Hepatocyte (in vitro differentiated cells): Measurements from ENCODE around the gene TMED9. TPM values are rescaled to one million over a fixed set of nuclear protein-coding genes. Genes with fewer than 3 reads are reported as not detected.

Experiments used
- DNase-seq: peaks from one replicate; pipeline ENCODE4 v3.0.0-alpha.2; 2016; ENCODE audit warnings: low spot score
- H2AFZ ChIP-seq: fragments of 200-600 bp; sonication (generic); 2 replicates; pipeline ENCODE4 v1.6.0; 2016; ENCODE audit warnings: antibody characterized with exemption, mild to moderate bottlenecking
- H3K27ac ChIP-seq: fragments of 200-600 bp; sonication (generic); 2 replicates; pipeline ENCODE4 v1.5.1; 2016; ENCODE audit warnings: mild to moderate bottlenecking
- H3K27me3 ChIP-seq: fragments of 200-600 bp; sonication (generic); 2 replicates; pipeline ENCODE4 v1.6.1; 2016
- H3K36me3 ChIP-seq: fragments of 200-600 bp; sonication (generic); replicated peaks from 2 replicates; pipeline ENCODE4 v1.5.1; 2016; ENCODE audit warnings: low read depth; ENCODE audit not compliant: insufficient read depth
- H3K4me1 ChIP-seq: fragments of 200-600 bp; sonication (generic); 2 replicates; pipeline ENCODE4 v1.5.1; 2016; ENCODE audit warnings: mild to moderate bottlenecking, moderate library complexity; ENCODE audit not compliant: insufficient read depth
- H3K4me2 ChIP-seq: fragments of 200-600 bp; sonication (generic); 2 replicates; pipeline ENCODE4 v1.6.0; 2016
- H3K4me3 ChIP-seq: fragments of 200-600 bp; sonication (generic); 2 replicates; pipeline ENCODE4 v1.5.1; 2016; ENCODE audit warnings: mild to moderate bottlenecking
- H3K79me2 ChIP-seq: fragments of 200-600 bp; sonication (generic); 2 replicates; pipeline ENCODE4 v1.6.0; 2017; ENCODE audit warnings: mild to moderate bottlenecking
- H3K9me2 ChIP-seq: fragments of 200-600 bp; sonication (generic); replicated peaks from 2 replicates; pipeline ENCODE4 v1.6.0; 2017; ENCODE audit warnings: mild to moderate bottlenecking; ENCODE audit not compliant: insufficient read depth
- H3K9me3 ChIP-seq: fragments of 200-600 bp; sonication (generic); 2 replicates; pipeline ENCODE4 v1.5.1; 2016; ENCODE audit warnings: low read depth, mild to moderate bottlenecking
- H4K20me1 ChIP-seq: fragments of 200-600 bp; sonication (generic); 2 replicates; pipeline ENCODE4 v1.6.0; 2016; ENCODE audit warnings: mild to moderate bottlenecking; ENCODE audit not compliant: insufficient read depth, poor library complexity, severe bottlenecking
- CTCF ChIP-seq: fragments of 200-600 bp; sonication (generic); IDR thresholded peaks from 2 replicates; pipeline ENCODE4 v1.5.1; 2016; ENCODE audit warnings: antibody characterized with exemption, mild to moderate bottlenecking; ENCODE audit not compliant: poor library complexity
- EZH2 ChIP-seq: fragments of 200-600 bp; sonication (generic); IDR thresholded peaks from 2 replicates; pipeline ENCODE4 v1.6.1; 2016; ENCODE audit warnings: antibody characterized with exemption, mild to moderate bottlenecking, borderline replicate concordance
- EZH2phosphoT487 ChIP-seq: fragments of 200-600 bp; sonication (generic); IDR thresholded peaks from one replicate; pipeline ENCODE4 v1.6.1; 2018; ENCODE audit warnings: antibody characterized with exemption, mild to moderate bottlenecking, low read depth, moderate library complexity; ENCODE audit not compliant: unreplicated experiment, severe bottlenecking
- WGBS: methylation state at CpG from one replicate; pipeline ENCODE4 v1.1.6; 2016; ENCODE audit warnings: low lambda C conversion rate; ENCODE audit errors: missing lambda C conversion rate; 5-methylcytosine and 5-hydroxymethylcytosine counted together
- polyA plus RNA-seq: library from polyadenylated mRNA; unstranded; fragments of >200 nt; fragmentation: Nextera tagmentation; extraction: Ambion mirVana; gene quantifications from 2 replicates; pipeline ENCODE4 v1.2.1, GENCODE V29; 2016
- total RNA-seq: library from RNA; depleted of rRNA; stranded (reverse); fragments of >200 nt; gene quantifications from 2 replicates; pipeline ENCODE4 v1.2.3, GENCODE V29; 2014

TMED9 gene
- total and polyA plus RNA-seq, 2 experiments from 2014 or later = 187 to 512 TPM

- DNase-seq = no peak
- H3K4me1 ChIP-seq = peaks cover 7% of the 10 kb centered on the region
- no peaks in the 10 kb centered on the region for H3K9me2 ChIP-seq
- H3K9me3 ChIP-seq = no peaks in the 10 kb centered on the region
- H3K27ac ChIP-seq = no peak overlapping the region
- H4K20me1 ChIP-seq = no peaks in the 10 kb centered on the region
- peaks cover 18% of the 10 kb centered on the region for H3K79me2 ChIP-seq
- 96% methylated on average over 3 of the region's 3 CpGs for WGBS
- H3K4me2 ChIP-seq = peak overlapping the region; percentile 94
- H3K27me3 ChIP-seq = no peaks in the 10 kb centered on the region
- H3K4me3 ChIP-seq = no peak overlapping the region
- H2AFZ ChIP-seq = no peak overlapping the region
- H3K36me3 ChIP-seq = no peaks in the 10 kb centered on the region
- no peak for TF ChIP-seq EZH2
- TF ChIP-seq CTCF = no peak
- no peak for TF ChIP-seq EZH2phosphoT487
These were observed 1.5 kb downstream of the TMED9 start for GRCh38 chr5:177593511-177593910.

- no peaks in the 10 kb centered on the region for H3K27me3 ChIP-seq
- 97% methylated on average over 8 of the region's 8 CpGs for WGBS
- no peak overlapping the region for H3K27ac ChIP-seq
- H3K36me3 ChIP-seq = no peaks in the 10 kb centered on the region
- H3K4me1 ChIP-seq = peaks cover 7% of the 10 kb centered on the region
- no peak overlapping the region for H2AFZ ChIP-seq
- H3K9me2 ChIP-seq = no peaks in the 10 kb centered on the region
- no peaks in the 10 kb centered on the region for H3K9me3 ChIP-seq
- TF ChIP-seq EZH2 = no peak
- no peaks in the 10 kb centered on the region for H4K20me1 ChIP-seq
- no peak overlapping the region for H3K4me2 ChIP-seq
- no peak for DNase-seq
- no peak overlapping the region for H3K4me3 ChIP-seq
- peaks cover 18% of the 10 kb centered on the region for H3K79me2 ChIP-seq
These were observed 2.1 kb downstream of the TMED9 start for GRCh38 chr5:177594071-177594470.

- H3K27me3 ChIP-seq = no peaks in the 10 kb centered on the region
- WGBS = 99% methylated on average over 8 of the region's 8 CpGs
- no peaks in the 10 kb centered on the region for H4K20me1 ChIP-seq
- H2AFZ ChIP-seq = no peak overlapping the region
- DNase-seq = no peak
- no peak overlapping the region for H3K4me2 ChIP-seq
- H3K9me2 ChIP-seq = no peaks in the 10 kb centered on the region
- no peaks in the 10 kb centered on the region for H3K36me3 ChIP-seq
- no peak overlapping the region for H3K27ac ChIP-seq
- no peak overlapping the region for H3K4me3 ChIP-seq
- H3K4me1 ChIP-seq = peaks cover 7% of the 10 kb centered on the region
- peaks cover 18% of the 10 kb centered on the region for H3K79me2 ChIP-seq
- TF ChIP-seq EZH2phosphoT487 (no peak), EZH2 (no peak), CTCF (no peak)
- no peaks in the 10 kb centered on the region for H3K9me3 ChIP-seq
These were observed 3.1 kb downstream of the TMED9 start for GRCh38 chr5:177595026-177595585.

- 94% methylated on average over 2 of the region's 2 CpGs for WGBS
- Histone ChIP-seq H3K9me3 (no peaks in the 10 kb centered on the region), H3K36me3 (no peaks in the 10 kb centered on the region), H3K9me2 (no peaks in the 10 kb centered on the region), H3K4me3 (no peak overlapping the region), H4K20me1 (no peaks in the 10 kb centered on the region), H3K79me2 (peaks cover 25% of the 10 kb centered on the region), H3K4me1 (peaks cover 11% of the 10 kb centered on the region), H3K27ac (no peak overlapping the region), H3K4me2 (no peak overlapping the region), H2AFZ (no peak overlapping the region), H3K27me3 (no peaks in the 10 kb centered on the region)
- TF ChIP-seq EZH2phosphoT487 (no peak), CTCF (no peak), EZH2 (no peak)
- no peak for DNase-seq
These were observed 4.2 kb downstream of the TMED9 start for GRCh38 chr5:177595991-177596774.
